HFF-Myc (cell line): Measurements from ENCODE around the gene RNU2-63P.
A peak's percentile ranks its signal among the peaks of the same experiment; 100 is the strongest.

Experiments
- DNase-seq: peaks from one replicate; pipeline ENCODE4 v3.0.0-alpha.2; 2011; ENCODE audit warnings: low read depth; ENCODE audit errors: extremely low read depth
- H3K4me3 ChIP-seq: replicated peaks from 2 replicates; pipeline ENCODE4 v1.5.1; 2011; ENCODE audit warnings: low read depth, mild to moderate bottlenecking, control low read depth, low read length
- CTCF ChIP-seq: IDR thresholded peaks from 2 replicates; pipeline ENCODE4 v1.5.1; 2012; ENCODE audit warnings: mild to moderate bottlenecking, low read depth, low read length, control low read depth; ENCODE audit errors: missing control alignments

Gene RNU2-63P

GRCh38 chr2:88016086-88016959, at the start of gene RNU2-63P:
Gene RNU2-63P (minus strand): TSS chr2:88016547.
- no peak for TF ChIP-seq CTCF
- peak; percentile 84 for DNase-seq

GRCh38 chr2:88061295-88061694, 44.9 kb upstream of the RNU2-63P start:
- no peak for DNase-seq
- no peak overlapping the region for H3K4me3 ChIP-seq
- TF ChIP-seq CTCF: no peak

More at GRCh38 chr2:88016086-88016959, at the start of gene RNU2-63P:
- peak within 1 kb of the TSS; percentile 55 for H3K4me3 ChIP-seq

- DNase-seq: no peak
- H3K4me3 ChIP-seq: no peak overlapping the region
- no peak for TF ChIP-seq CTCF
Measured at GRCh38 chr2:88060907-88061275, 44.5 kb upstream of the RNU2-63P start.

GRCh38 chr2:88059979-88060906, 43.9 kb upstream of the RNU2-63P start:
- H3K4me3 ChIP-seq: no peak overlapping the region
- TF ChIP-seq CTCF: peak; percentile 69
- no peak for DNase-seq

- H3K4me3 ChIP-seq: no peak overlapping the region
- no peak for DNase-seq
- no peak for TF ChIP-seq CTCF
Measured at GRCh38 chr2:88058191-88058590, 41.8 kb upstream of the RNU2-63P start.

GRCh38 chr2:88057437-88057844, 41.1 kb upstream of the RNU2-63P start:
- TF ChIP-seq CTCF: no peak
- no peak for DNase-seq
- no peak overlapping the region for H3K4me3 ChIP-seq
